WTC11 (cell line): Measurements from ENCODE around the gene CTDNEP1. TPM values are rescaled to one million over a fixed set of nuclear protein-coding genes. Genes with fewer than 3 reads are reported as not detected.
A peak's percentile ranks its signal among the peaks of the same experiment; 100 is the strongest.

Source experiments
- ATAC-seq: fragments of 200-7000 bp; cut with Tn5 transposase; 2 replicates; pipeline ENCODE4 v1.10.0; 2021; ENCODE audit warnings: mild to moderate bottlenecking, moderate library complexity
- CTCF ChIA-PET: fragments of 300-600 bp; sonication (Branson Sonifier 250); formaldehyde crosslinking; loops from one replicate; lab custom pipeline; 2021; ENCODE audit warnings: antibody characterized with exemption; lab: Charles Lee
- POLR2A ChIA-PET: fragments of 350-600 bp; sonication (Branson Sonifier 250); formaldehyde crosslinking; loops from one replicate; lab custom pipeline; 2021; ENCODE audit warnings: antibody characterized with exemption; lab: Charles Lee
- DNase-seq: peaks from one replicate; pipeline ENCODE4 v3.0.0; 2021; ENCODE audit warnings: low spot score
- H3K27ac Mint-ChIP-seq: 2 replicates; pipeline ENCODE4 v1.8.0; 2021; ENCODE audit warnings: mixed read lengths
- H3K27me3 Mint-ChIP-seq: 2 replicates; pipeline ENCODE4 v1.8.0; 2021; ENCODE audit warnings: low read depth, mild to moderate bottlenecking, moderate library complexity, mixed read lengths
- H3K36me3 Mint-ChIP-seq: 2 replicates; pipeline ENCODE4 v1.8.0; 2021; ENCODE audit warnings: mixed read lengths
- H3K4me1 Mint-ChIP-seq: 2 replicates; pipeline ENCODE4 v1.8.0; 2022; ENCODE audit warnings: mixed read lengths
- H3K4me3 Mint-ChIP-seq: 2 replicates; pipeline ENCODE4 v1.8.0; 2021; ENCODE audit warnings: mild to moderate bottlenecking, moderate library complexity, mixed read lengths
- H3K9me3 Mint-ChIP-seq: 2 replicates; pipeline ENCODE4 v1.8.0; 2021; ENCODE audit warnings: mixed read lengths
- HMGA2 ChIP-seq: fragments of 250-450 bp; sonication (Bioruptor Pico); IDR thresholded peaks from 2 replicates; pipeline ENCODE4 v1.4.0; 2021; ENCODE audit warnings: mild to moderate bottlenecking, moderate library complexity
- MYBL2 ChIP-seq: sonication (generic); formaldehyde crosslinking; IDR thresholded peaks from 2 replicates; pipeline ENCODE4 v1.8.1; 2023; ENCODE audit warnings: mild to moderate bottlenecking, moderate library complexity, missing genetic modification reagents
- SMAD3 ChIP-seq: sonication (generic); formaldehyde crosslinking; IDR thresholded peaks from 2 replicates; pipeline ENCODE4 v1.8.0; 2022; ENCODE audit warnings: missing genetic modification reagents, mild to moderate bottlenecking, borderline replicate concordance
- SMAD4 ChIP-seq: sonication (generic); formaldehyde crosslinking; IDR thresholded peaks from 2 replicates; pipeline ENCODE4 v1.8.0; 2022; ENCODE audit warnings: mild to moderate bottlenecking, missing genetic modification reagents
- ZNF232 ChIP-seq: sonication (generic); formaldehyde crosslinking; IDR thresholded peaks from 2 replicates; pipeline ENCODE4 v1.8.0; 2022; ENCODE audit warnings: mild to moderate bottlenecking, missing genetic modification reagents
- ZNF416 ChIP-seq: fragments of 250-450 bp; sonication (Bioruptor Pico); IDR thresholded peaks from 2 replicates; pipeline ENCODE4 v1.9.0; 2021; ENCODE audit warnings: mild to moderate bottlenecking, inconsistent platforms
- total RNA-seq: library from RNA; stranded (reverse); gene quantifications from 3 replicates; pipeline ENCODE4 v1.2.3, GENCODE V29; 2021
- TF ChIP-seq, protein P1 (sequence below): sonication (generic); formaldehyde crosslinking; IDR thresholded peaks from 2 replicates; pipeline ENCODE4 v1.8.1; 2023; ENCODE audit warnings: mild to moderate bottlenecking, missing genetic modification reagents, borderline replicate concordance
- TF ChIP-seq, protein P2 (sequence below): sonication (generic); formaldehyde crosslinking; IDR thresholded peaks from 2 replicates; pipeline ENCODE4 v1.8.1; 2023; ENCODE audit warnings: mild to moderate bottlenecking, missing genetic modification reagents, moderate library complexity
- TF ChIP-seq, protein P3 (sequence below): fragments of 250-450 bp; sonication (Bioruptor Pico); IDR thresholded peaks from 2 replicates; pipeline ENCODE4 v2.1.2; 2022; ENCODE audit warnings: mild to moderate bottlenecking, moderate library complexity
- TF ChIP-seq, protein P4 (sequence below): sonication (generic); formaldehyde crosslinking; IDR thresholded peaks from 2 replicates; pipeline ENCODE4 v1.8.1; 2023; ENCODE audit warnings: mild to moderate bottlenecking, missing genetic modification reagents
- TF ChIP-seq, protein P5 (sequence below): sonication (generic); formaldehyde crosslinking; conservative IDR thresholded peaks from 2 replicates; pipeline ENCODE4 v1.8.1; 2023; ENCODE audit warnings: mild to moderate bottlenecking, low read depth, missing genetic modification reagents, moderate library complexity

CTDNEP1 gene
- total RNA-seq, 1 experiment from 2014 or later, result 127 TPM

DNA sequence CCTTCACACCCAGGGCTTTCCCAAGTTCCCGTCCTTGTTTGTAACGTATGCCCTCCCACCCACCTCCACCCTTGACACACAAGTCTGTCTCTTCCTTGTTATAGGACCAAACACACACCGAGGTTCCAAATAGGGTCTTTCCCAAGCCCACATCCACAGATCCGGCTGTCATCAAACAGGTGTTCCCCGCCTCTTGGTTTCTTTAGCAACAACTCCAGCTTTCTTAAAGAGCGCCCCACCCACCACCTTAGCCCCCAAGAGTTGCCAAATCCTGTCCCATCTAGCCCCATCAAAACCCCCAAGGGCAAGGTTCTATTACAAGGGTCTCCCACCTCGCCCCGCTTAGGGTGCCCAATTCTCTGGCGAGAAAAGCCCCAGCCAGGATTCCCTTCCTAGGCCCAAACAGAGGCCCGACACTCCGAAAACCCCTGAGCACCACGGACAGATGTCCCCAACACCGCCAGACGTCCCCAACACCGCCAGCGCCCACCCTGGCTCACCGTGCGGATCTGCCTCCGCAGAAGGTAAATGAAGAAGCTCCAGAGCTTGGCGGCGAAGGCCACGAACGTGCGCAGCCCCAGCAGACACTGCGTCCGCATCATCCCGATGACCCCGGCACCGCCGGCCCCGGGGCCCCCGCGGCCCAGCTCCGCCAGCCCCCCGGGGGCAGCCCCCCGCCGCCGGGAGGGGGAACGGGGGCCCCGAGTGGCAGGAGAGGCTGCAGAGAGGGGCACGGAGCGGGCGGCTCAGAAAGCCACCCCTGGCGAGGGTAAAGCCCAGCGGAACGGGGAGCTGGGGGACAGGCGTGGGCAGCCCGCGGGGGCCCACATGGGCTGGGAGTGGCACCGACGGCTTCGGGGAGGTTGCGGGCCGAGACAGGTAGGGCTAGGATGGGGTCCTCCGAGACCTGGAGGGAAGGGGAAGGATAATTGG, 573 bp downstream of the CTDNEP1 start (continued):
- TF ChIP-seq, protein P1, sequence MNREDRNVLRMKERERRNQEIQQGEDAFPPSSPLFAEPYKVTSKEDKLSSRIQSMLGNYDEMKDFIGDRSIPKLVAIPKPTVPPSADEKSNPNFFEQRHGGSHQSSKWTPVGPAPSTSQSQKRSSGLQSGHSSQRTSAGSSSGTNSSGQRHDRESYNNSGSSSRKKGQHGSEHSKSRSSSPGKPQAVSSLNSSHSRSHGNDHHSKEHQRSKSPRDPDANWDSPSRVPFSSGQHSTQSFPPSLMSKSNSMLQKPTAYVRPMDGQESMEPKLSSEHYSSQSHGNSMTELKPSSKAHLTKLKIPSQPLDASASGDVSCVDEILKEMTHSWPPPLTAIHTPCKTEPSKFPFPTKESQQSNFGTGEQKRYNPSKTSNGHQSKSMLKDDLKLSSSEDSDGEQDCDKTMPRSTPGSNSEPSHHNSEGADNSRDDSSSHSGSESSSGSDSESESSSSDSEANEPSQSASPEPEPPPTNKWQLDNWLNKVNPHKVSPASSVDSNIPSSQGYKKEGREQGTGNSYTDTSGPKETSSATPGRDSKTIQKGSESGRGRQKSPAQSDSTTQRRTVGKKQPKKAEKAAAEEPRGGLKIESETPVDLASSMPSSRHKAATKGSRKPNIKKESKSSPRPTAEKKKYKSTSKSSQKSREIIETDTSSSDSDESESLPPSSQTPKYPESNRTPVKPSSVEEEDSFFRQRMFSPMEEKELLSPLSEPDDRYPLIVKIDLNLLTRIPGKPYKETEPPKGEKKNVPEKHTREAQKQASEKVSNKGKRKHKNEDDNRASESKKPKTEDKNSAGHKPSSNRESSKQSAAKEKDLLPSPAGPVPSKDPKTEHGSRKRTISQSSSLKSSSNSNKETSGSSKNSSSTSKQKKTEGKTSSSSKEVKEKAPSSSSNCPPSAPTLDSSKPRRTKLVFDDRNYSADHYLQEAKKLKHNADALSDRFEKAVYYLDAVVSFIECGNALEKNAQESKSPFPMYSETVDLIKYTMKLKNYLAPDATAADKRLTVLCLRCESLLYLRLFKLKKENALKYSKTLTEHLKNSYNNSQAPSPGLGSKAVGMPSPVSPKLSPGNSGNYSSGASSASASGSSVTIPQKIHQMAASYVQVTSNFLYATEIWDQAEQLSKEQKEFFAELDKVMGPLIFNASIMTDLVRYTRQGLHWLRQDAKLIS (CRISPR knock-in tag), result no peak
- TF ChIP-seq, protein P2, sequence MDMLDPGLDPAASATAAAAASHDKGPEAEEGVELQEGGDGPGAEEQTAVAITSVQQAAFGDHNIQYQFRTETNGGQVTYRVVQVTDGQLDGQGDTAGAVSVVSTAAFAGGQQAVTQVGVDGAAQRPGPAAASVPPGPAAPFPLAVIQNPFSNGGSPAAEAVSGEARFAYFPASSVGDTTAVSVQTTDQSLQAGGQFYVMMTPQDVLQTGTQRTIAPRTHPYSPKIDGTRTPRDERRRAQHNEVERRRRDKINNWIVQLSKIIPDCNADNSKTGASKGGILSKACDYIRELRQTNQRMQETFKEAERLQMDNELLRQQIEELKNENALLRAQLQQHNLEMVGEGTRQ (CRISPR knock-in tag), result no peak
- TF ChIP-seq, protein P3, sequence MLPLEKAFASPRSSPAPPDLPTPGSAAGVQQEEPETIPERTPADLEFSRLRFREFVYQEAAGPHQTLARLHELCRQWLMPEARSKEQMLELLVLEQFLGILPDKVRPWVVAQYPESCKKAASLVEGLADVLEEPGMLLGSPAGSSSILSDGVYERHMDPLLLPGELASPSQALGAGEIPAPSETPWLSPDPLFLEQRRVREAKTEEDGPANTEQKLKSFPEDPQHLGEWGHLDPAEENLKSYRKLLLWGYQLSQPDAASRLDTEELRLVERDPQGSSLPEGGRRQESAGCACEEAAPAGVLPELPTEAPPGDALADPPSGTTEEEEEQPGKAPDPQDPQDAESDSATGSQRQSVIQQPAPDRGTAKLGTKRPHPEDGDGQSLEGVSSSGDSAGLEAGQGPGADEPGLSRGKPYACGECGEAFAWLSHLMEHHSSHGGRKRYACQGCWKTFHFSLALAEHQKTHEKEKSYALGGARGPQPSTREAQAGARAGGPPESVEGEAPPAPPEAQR, result no peak
- TF ChIP-seq MYBL2, result no peak

DNA sequence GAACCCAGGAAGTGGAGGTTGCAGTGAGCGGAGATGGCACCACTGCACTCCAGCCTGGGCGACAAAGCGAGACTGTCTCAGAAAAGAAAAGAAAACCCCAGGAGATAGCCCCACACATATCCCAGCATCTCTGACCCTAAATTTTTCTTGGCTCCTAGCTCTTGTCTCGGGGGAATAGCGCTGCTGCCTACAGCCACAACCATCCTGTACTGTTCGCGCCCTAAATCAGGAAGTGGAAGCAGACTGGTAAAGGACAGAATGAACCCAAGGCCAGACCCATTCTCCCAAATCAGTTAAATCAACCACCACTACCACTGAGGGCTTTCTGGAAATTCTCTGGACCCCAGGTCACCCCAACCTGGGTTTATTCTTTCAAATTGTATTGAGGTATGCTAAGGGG, 1.7 kb downstream of the CTDNEP1 start:
- Mint-ChIP-seq H3K9me3 (no peaks in the 10 kb centered on the region), H3K27me3 (no peaks in the 10 kb centered on the region), H3K4me1 (peaks cover 34% of the 10 kb centered on the region), H3K27ac (peak overlapping the region; percentile 70; the same call in 1 of the 2 replicates), H3K36me3 (peaks cover 32% of the 10 kb centered on the region), H3K4me3 (peak overlapping the region; percentile 92)
- DNase-seq (no peak), ATAC-seq (no peak)
- ChIA-PET POLR2A (no interaction called here), CTCF (interaction anchor here (1.5 to 1.6 kb wide), 2 partner anchors 29 to 46 kb away, joined by 4 read pairs; no protein-coding TSS in a partner anchor)
- TF ChIP-seq HMGA2 (CRISPR knock-in tag), result no peak
- no peak for TF ChIP-seq ZNF232 (CRISPR knock-in tag)
- no peak for TF ChIP-seq ZNF416 (CRISPR knock-in tag)
- TF ChIP-seq SMAD4 (CRISPR knock-in tag), result no peak
- TF ChIP-seq, protein P4, sequence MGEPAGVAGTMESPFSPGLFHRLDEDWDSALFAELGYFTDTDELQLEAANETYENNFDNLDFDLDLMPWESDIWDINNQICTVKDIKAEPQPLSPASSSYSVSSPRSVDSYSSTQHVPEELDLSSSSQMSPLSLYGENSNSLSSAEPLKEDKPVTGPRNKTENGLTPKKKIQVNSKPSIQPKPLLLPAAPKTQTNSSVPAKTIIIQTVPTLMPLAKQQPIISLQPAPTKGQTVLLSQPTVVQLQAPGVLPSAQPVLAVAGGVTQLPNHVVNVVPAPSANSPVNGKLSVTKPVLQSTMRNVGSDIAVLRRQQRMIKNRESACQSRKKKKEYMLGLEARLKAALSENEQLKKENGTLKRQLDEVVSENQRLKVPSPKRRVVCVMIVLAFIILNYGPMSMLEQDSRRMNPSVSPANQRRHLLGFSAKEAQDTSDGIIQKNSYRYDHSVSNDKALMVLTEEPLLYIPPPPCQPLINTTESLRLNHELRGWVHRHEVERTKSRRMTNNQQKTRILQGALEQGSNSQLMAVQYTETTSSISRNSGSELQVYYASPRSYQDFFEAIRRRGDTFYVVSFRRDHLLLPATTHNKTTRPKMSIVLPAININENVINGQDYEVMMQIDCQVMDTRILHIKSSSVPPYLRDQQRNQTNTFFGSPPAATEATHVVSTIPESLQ (CRISPR knock-in tag), result no peak
- TF ChIP-seq, protein P1 (CRISPR knock-in tag), result no peak
- TF ChIP-seq, protein P3, result no peak
- TF ChIP-seq, protein P5, sequence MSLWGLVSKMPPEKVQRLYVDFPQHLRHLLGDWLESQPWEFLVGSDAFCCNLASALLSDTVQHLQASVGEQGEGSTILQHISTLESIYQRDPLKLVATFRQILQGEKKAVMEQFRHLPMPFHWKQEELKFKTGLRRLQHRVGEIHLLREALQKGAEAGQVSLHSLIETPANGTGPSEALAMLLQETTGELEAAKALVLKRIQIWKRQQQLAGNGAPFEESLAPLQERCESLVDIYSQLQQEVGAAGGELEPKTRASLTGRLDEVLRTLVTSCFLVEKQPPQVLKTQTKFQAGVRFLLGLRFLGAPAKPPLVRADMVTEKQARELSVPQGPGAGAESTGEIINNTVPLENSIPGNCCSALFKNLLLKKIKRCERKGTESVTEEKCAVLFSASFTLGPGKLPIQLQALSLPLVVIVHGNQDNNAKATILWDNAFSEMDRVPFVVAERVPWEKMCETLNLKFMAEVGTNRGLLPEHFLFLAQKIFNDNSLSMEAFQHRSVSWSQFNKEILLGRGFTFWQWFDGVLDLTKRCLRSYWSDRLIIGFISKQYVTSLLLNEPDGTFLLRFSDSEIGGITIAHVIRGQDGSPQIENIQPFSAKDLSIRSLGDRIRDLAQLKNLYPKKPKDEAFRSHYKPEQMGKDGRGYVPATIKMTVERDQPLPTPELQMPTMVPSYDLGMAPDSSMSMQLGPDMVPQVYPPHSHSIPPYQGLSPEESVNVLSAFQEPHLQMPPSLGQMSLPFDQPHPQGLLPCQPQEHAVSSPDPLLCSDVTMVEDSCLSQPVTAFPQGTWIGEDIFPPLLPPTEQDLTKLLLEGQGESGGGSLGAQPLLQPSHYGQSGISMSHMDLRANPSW (CRISPR knock-in tag), result no peak
- TF ChIP-seq SMAD3, result no peak
